ENCODE data around the gene VPREB3. TPM values are rescaled to one million over a fixed set of nuclear protein-coding genes. Genes with fewer than 3 reads are reported as not detected.

Gene VPREB3
- total and polyA plus RNA-seq, 2 experiments from 2014 or later = not detected

- peak; percentile 86 for DNase-seq (ENCODE audit: low spot score)
- peak within 1 kb of the TSS; percentile 68 for H2AFZ ChIP-seq
- H4K20me1 ChIP-seq (ENCODE audit: insufficient read depth, poor library complexity, severe bottlenecking) = no peaks in the 10 kb centered on the region
- peaks cover 36% of the 10 kb centered on the region for H3K4me1 ChIP-seq (ENCODE audit: insufficient read depth)
- 2% methylated on average over 42 of the region's 79 CpGs for WGBS (ENCODE audit: low lambda C conversion rate, missing lambda C conversion rate)
- no peaks in the 10 kb centered on the region for H3K9me2 ChIP-seq (replicated peaks; ENCODE audit: insufficient read depth)
- TF ChIP-seq EZH2phosphoT487 (IDR thresholded peaks at IDR 0.05; ENCODE audit: low read depth, severe bottlenecking, unreplicated experiment) = no peak
- no peak for TF ChIP-seq EZH2 (IDR thresholded peaks at IDR 0.05; ENCODE audit: borderline replicate concordance)
- TF ChIP-seq, protein P1, sequence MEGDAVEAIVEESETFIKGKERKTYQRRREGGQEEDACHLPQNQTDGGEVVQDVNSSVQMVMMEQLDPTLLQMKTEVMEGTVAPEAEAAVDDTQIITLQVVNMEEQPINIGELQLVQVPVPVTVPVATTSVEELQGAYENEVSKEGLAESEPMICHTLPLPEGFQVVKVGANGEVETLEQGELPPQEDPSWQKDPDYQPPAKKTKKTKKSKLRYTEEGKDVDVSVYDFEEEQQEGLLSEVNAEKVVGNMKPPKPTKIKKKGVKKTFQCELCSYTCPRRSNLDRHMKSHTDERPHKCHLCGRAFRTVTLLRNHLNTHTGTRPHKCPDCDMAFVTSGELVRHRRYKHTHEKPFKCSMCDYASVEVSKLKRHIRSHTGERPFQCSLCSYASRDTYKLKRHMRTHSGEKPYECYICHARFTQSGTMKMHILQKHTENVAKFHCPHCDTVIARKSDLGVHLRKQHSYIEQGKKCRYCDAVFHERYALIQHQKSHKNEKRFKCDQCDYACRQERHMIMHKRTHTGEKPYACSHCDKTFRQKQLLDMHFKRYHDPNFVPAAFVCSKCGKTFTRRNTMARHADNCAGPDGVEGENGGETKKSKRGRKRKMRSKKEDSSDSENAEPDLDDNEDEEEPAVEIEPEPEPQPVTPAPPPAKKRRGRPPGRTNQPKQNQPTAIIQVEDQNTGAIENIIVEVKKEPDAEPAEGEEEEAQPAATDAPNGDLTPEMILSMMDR (IDR thresholded peaks at IDR 0.05; ENCODE audit: poor library complexity) = no peak
- H3K27me3 ChIP-seq = no peaks in the 10 kb centered on the region
- peak within 1 kb of the TSS; percentile 97 for H3K4me2 ChIP-seq
- peak within 1 kb of the TSS; percentile 72 for H3K27ac ChIP-seq
- H3K9me3 ChIP-seq (ENCODE audit: low read depth) = no peaks in the 10 kb centered on the region
- no peaks in the 10 kb centered on the region for H3K36me3 ChIP-seq (replicated peaks; ENCODE audit: insufficient read depth, low read depth)
- peak within 1 kb of the TSS; percentile 83 for H3K4me3 ChIP-seq
- H3K79me2 ChIP-seq = peaks cover 7% of the 10 kb centered on the region
Observed at GRCh38 chr22:23772649-23773473, 18.6 kb upstream of the VPREB3 start, which contains the start of gene MMP11. TSS of gene MMP11 (plus strand) at chr22:23772849. CDS start at chr22:23772871, 22 bp downstream.

GRCh38 chr22:23772315-23772648 is 18.1 kb upstream of the VPREB3 start:
- no peaks in the 10 kb centered on the region for H3K36me3 ChIP-seq (replicated peaks; ENCODE audit: insufficient read depth, low read depth)
- peaks cover 36% of the 10 kb centered on the region for H3K4me1 ChIP-seq (ENCODE audit: insufficient read depth)
- TF ChIP-seq EZH2 (IDR thresholded peaks at IDR 0.05; ENCODE audit: borderline replicate concordance) (no peak), EZH2phosphoT487 (IDR thresholded peaks at IDR 0.05; ENCODE audit: low read depth, severe bottlenecking, unreplicated experiment) (no peak)
- H3K27ac ChIP-seq = peak overlapping the region; percentile 72
- 37% methylated on average over 4 of the region's 6 CpGs for WGBS (ENCODE audit: low lambda C conversion rate, missing lambda C conversion rate)
- H3K9me2 ChIP-seq (replicated peaks; ENCODE audit: insufficient read depth) = no peaks in the 10 kb centered on the region
- H4K20me1 ChIP-seq (ENCODE audit: insufficient read depth, poor library complexity, severe bottlenecking) = no peaks in the 10 kb centered on the region
- peak overlapping the region; percentile 68 for H2AFZ ChIP-seq
- H3K4me3 ChIP-seq = no peak overlapping the region
- H3K27me3 ChIP-seq = no peaks in the 10 kb centered on the region
- DNase-seq (ENCODE audit: low spot score) = no peak
- no peaks in the 10 kb centered on the region for H3K9me3 ChIP-seq (ENCODE audit: low read depth)
- H3K4me2 ChIP-seq = peak overlapping the region; percentile 97
- peaks cover 7% of the 10 kb centered on the region for H3K79me2 ChIP-seq

- Histone ChIP-seq H3K4me2 (no peak overlapping the region), H3K27ac (no peak overlapping the region), H4K20me1 (ENCODE audit: insufficient read depth, poor library complexity, severe bottlenecking) (no peaks in the 10 kb centered on the region), H3K4me1 (ENCODE audit: insufficient read depth) (peaks cover 31% of the 10 kb centered on the region), H3K9me3 (ENCODE audit: low read depth) (no peaks in the 10 kb centered on the region), H3K79me2 (peaks cover 2% of the 10 kb centered on the region), H2AFZ (no peak overlapping the region), H3K9me2 (replicated peaks; ENCODE audit: insufficient read depth) (no peaks in the 10 kb centered on the region), H3K36me3 (replicated peaks; ENCODE audit: insufficient read depth, low read depth) (no peaks in the 10 kb centered on the region), H3K4me3 (no peak overlapping the region), H3K27me3 (no peaks in the 10 kb centered on the region)
- DNase-seq (ENCODE audit: low spot score) = peak; percentile 12
- 58% methylated on average over 6 of the region's 6 CpGs for WGBS (ENCODE audit: low lambda C conversion rate, missing lambda C conversion rate)
- TF ChIP-seq EZH2phosphoT487 (IDR thresholded peaks at IDR 0.05; ENCODE audit: low read depth, severe bottlenecking, unreplicated experiment) (no peak), EZH2 (IDR thresholded peaks at IDR 0.05; ENCODE audit: borderline replicate concordance) (no peak)
- TF ChIP-seq, protein P1 (IDR thresholded peaks at IDR 0.05; ENCODE audit: poor library complexity) = no peak
Observed at GRCh38 chr22:23769321-23769965, 15.2 kb upstream of the VPREB3 start.

Data from hepatocyte (in vitro differentiated cells).